Peyer's patch (tissue), 4 donors: ENCODE data around the gene MLXIP.
A peak's percentile ranks its signal among the peaks of the same experiment; 100 is the strongest.

Experiments
- POLR2A ChIP-seq, 2 donors: fragments of 450-650 bp; IDR thresholded peaks; one replicate each; pipeline ENCODE4 v1.5.1; 2017; ENCODE audit warnings: antibody characterized with exemption in 2 of 2, mild to moderate bottlenecking in 2 of 2, moderate library complexity in 2 of 2
- TF ChIP-seq, protein P1 (sequence below), 6 experiments: fragments of 450-650 bp in 4 of 6; fragments of 200-600 bp in 2 of 6; sonication (generic) in 1 of 6; IDR thresholded peaks; one replicate each; pipeline ENCODE4 v1.5.1; 2017 to 2019; ENCODE audit warnings: antibody characterized with exemption in 6 of 6, mild to moderate bottlenecking in 3 of 6, moderate library complexity in 1 of 6

DNA sequence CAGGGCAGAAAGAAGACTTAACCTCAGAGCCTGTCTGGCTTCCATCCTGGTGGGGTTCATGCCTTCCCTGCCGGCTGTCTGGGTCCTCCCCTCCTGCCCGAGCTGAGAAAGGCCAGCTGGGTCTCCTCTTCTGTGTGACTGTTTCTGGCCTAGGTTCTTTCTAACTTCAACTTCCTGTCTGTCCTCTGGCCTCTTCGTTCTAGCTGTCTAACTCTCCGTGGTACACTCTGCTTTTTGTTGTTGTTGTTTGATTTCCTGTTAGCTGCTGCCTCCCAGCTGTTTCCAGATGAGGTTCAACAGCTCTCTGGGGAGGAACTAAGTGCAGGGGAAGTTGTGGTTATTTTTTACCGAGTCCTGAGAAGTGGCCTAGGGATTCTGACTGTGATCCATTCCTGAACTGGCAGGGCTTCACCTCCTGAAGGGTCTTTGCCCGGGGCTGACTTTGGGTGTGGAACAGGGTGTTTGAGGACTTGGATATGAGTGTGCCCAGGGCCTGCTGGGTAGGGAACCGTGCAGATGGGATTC is 3.2 kb downstream of the MLXIP start:
- TF ChIP-seq, protein P1, sequence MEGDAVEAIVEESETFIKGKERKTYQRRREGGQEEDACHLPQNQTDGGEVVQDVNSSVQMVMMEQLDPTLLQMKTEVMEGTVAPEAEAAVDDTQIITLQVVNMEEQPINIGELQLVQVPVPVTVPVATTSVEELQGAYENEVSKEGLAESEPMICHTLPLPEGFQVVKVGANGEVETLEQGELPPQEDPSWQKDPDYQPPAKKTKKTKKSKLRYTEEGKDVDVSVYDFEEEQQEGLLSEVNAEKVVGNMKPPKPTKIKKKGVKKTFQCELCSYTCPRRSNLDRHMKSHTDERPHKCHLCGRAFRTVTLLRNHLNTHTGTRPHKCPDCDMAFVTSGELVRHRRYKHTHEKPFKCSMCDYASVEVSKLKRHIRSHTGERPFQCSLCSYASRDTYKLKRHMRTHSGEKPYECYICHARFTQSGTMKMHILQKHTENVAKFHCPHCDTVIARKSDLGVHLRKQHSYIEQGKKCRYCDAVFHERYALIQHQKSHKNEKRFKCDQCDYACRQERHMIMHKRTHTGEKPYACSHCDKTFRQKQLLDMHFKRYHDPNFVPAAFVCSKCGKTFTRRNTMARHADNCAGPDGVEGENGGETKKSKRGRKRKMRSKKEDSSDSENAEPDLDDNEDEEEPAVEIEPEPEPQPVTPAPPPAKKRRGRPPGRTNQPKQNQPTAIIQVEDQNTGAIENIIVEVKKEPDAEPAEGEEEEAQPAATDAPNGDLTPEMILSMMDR (IDR thresholded peaks at IDR 0.05): peak in 2 of 6 experiments; percentile 5 to 30
- no peak for TF ChIP-seq POLR2A (IDR thresholded peaks at IDR 0.05)
